Measurements from ENCODE around the gene UBAP2L. TPM values are rescaled to one million over a fixed set of nuclear protein-coding genes. Genes with fewer than 3 reads are reported as not detected.
A peak's percentile ranks its signal among the peaks of the same experiment; 100 is the strongest.

UBAP2L gene
- polyA plus RNA-seq, 1 experiment: 134 TPM

- ChIA-PET CTCF (interaction anchor here (2.4 kb wide), 1 partner anchor 14 kb away, joined by 9 read pairs; no protein-coding TSS in a partner anchor), POLR2A (no interaction called here)
- Histone ChIP-seq H3K27me3 (ENCODE audit: control insufficient read depth, insufficient read depth, low read length) (no peaks in the 10 kb centered on the region), H3K36me3 (ENCODE audit: control insufficient read depth, insufficient read depth, low read length) (peaks cover 21% of the 10 kb centered on the region), H3K4me3 (ENCODE audit: low read depth, low read length) (no peak overlapping the region)
- TF ChIP-seq CTCF (IDR thresholded peaks at IDR 0.05; ENCODE audit: insufficient read depth, low read depth, low read length): no peak
- DNase-seq (ENCODE audit: low read depth): no peak
These were observed 8.7 kb upstream of the UBAP2L start for GRCh38 chr1:154212083-154212482.

- Histone ChIP-seq H3K36me3 (ENCODE audit: control insufficient read depth, insufficient read depth, low read length) (peaks cover 15% of the 10 kb centered on the region), H3K27me3 (ENCODE audit: control insufficient read depth, insufficient read depth, low read length) (no peaks in the 10 kb centered on the region), H3K4me3 (ENCODE audit: low read depth, low read length) (no peak overlapping the region)
- CTCF ChIA-PET: interaction anchor here (2.4 kb wide), 1 partner anchor 15 kb away, joined by 9 read pairs; no protein-coding TSS in a partner anchor
- no peak for TF ChIP-seq CTCF (IDR thresholded peaks at IDR 0.05; ENCODE audit: insufficient read depth, low read depth, low read length)
- DNase-seq (ENCODE audit: low read depth): no peak
- POLR2A ChIA-PET: no interaction called here
These were observed 7.5 kb upstream of the UBAP2L start for GRCh38 chr1:154213274-154213673.

GRCh38 chr1:154218545-154218944 is 2.2 kb upstream of the UBAP2L start:
- CTCF ChIA-PET: interaction anchor here (1.3 kb wide), 1 partner anchor 19 kb away, joined by 6 read pairs; no protein-coding TSS in a partner anchor
- POLR2A ChIA-PET: no interaction called here
- TF ChIP-seq CTCF (IDR thresholded peaks at IDR 0.05; ENCODE audit: insufficient read depth, low read depth, low read length): no peak
- H3K36me3 ChIP-seq (ENCODE audit: control insufficient read depth, insufficient read depth, low read length): peaks cover 3% of the 10 kb centered on the region
- no peak for DNase-seq (ENCODE audit: low read depth)
- no peak overlapping the region for H3K4me3 ChIP-seq (ENCODE audit: low read depth, low read length)
- H3K27me3 ChIP-seq (ENCODE audit: control insufficient read depth, insufficient read depth, low read length): no peaks in the 10 kb centered on the region

- Histone ChIP-seq H3K36me3 (ENCODE audit: control insufficient read depth, insufficient read depth, low read length) (no peaks in the 10 kb centered on the region; the same call in 1 of the 2 replicates), H3K4me3 (ENCODE audit: low read depth, low read length) (peak overlapping the region; percentile 84)
- CTCF ChIA-PET: no interaction called here
These were observed 1.2 kb upstream of the UBAP2L start for GRCh38 chr1:154219541-154219940.

GRCh38 chr1:154220970-154221277 is 169 bp downstream of the UBAP2L start:
- peaks cover 2% of the 10 kb centered on the region; the same call in 1 of the 2 replicates for H3K36me3 ChIP-seq (ENCODE audit: control insufficient read depth, insufficient read depth, low read length)
- peak overlapping the region; percentile 77 for H3K4me3 ChIP-seq (ENCODE audit: low read depth, low read length)
- DNase-seq (ENCODE audit: low read depth): no peak
- no peak for TF ChIP-seq CTCF (IDR thresholded peaks at IDR 0.05; ENCODE audit: insufficient read depth, low read depth, low read length)
- no peaks in the 10 kb centered on the region for H3K27me3 ChIP-seq (ENCODE audit: control insufficient read depth, insufficient read depth, low read length)
- ChIA-PET CTCF (interaction anchor here (1.0 to 1.8 kb wide), 4 partner anchors 18 to 52 kb away, joined by 3 to 5 read pairs (median 3); no protein-coding TSS in a partner anchor), POLR2A (no interaction called here)

More at GRCh38 chr1:154219541-154219940, 1.2 kb upstream of the UBAP2L start:
- no peak for TF ChIP-seq CTCF (IDR thresholded peaks at IDR 0.05; ENCODE audit: insufficient read depth, low read depth, low read length)
- H3K27me3 ChIP-seq (ENCODE audit: control insufficient read depth, insufficient read depth, low read length): no peaks in the 10 kb centered on the region
- DNase-seq (ENCODE audit: low read depth): no peak
- POLR2A ChIA-PET: no interaction called here
